NCI-H82 (cell line): ENCODE measurements around the gene FIBCD1.
"Not testable (repeated sequence)": the region's sequence is repeated elsewhere in the genome, so short reads cannot be mapped to it uniquely, and the experiment has no call there.

ENCODE experiments used
- DNase-seq: peaks from one replicate; lab custom pipeline; 2025; lab: John Stamatoyannopoulos, UW

The FIBCD1 gene

GRCh38 chr9:130921989-130922892, 16.8 kb downstream of the FIBCD1 start:
- DNase-seq, result no peak

- no peak for DNase-seq
These were observed 17.6 kb downstream of the FIBCD1 start for GRCh38 chr9:130921300-130921988.

GRCh38 chr9:130920762-130921299, 18.2 kb downstream of the FIBCD1 start:
- DNase-seq, result no peak

GRCh38 chr9:130920233-130920632, 18.8 kb downstream of the FIBCD1 start:
- no peak for DNase-seq

- DNase-seq, result no peak
These were observed 19.4 kb downstream of the FIBCD1 start for GRCh38 chr9:130919559-130920145.

- no peak for DNase-seq
These were observed 20.1 kb downstream of the FIBCD1 start for GRCh38 chr9:130918826-130919558.

- no peak for DNase-seq
These were observed 20.8 kb downstream of the FIBCD1 start for GRCh38 chr9:130918101-130918825.

GRCh38 chr9:130917168-130917960, 21.7 kb downstream of the FIBCD1 start:
- DNase-seq, result no peak

- no peak for DNase-seq
These were observed 24.0 kb downstream of the FIBCD1 start for GRCh38 chr9:130915096-130915447.

- no peak for DNase-seq
These were observed 24.5 kb downstream of the FIBCD1 start for GRCh38 chr9:130914417-130915095.

- DNase-seq, result no peak
These were observed 25.2 kb downstream of the FIBCD1 start for GRCh38 chr9:130913599-130914416.

- DNase-seq, result peak; percentile 32
These were observed 26.0 kb downstream of the FIBCD1 start for GRCh38 chr9:130912932-130913598.

- DNase-seq, result no peak
These were observed 27.6 kb downstream of the FIBCD1 start for GRCh38 chr9:130911254-130912049.

- not testable (repeated sequence) for DNase-seq
These were observed 28.4 kb downstream of the FIBCD1 start for GRCh38 chr9:130910670-130911069.

GRCh38 chr9:130910041-130910440, 29.0 kb downstream of the FIBCD1 start:
- not testable (repeated sequence) for DNase-seq

- DNase-seq, result no peak
These were observed 30.1 kb downstream of the FIBCD1 start for GRCh38 chr9:130908878-130909355.

- no peak for DNase-seq
These were observed 30.7 kb downstream of the FIBCD1 start for GRCh38 chr9:130908146-130908877.
